Activated CD4-positive, alpha-beta T cell treated with anti-CD3 and anti-CD28 coated beads, Interleukin-2, amount 10 ng/mL, durations not matched to agents 24 days and 14 days (primary cell): ENCODE results near the gene SMARCE1. TPM values are rescaled to one million over a fixed set of nuclear protein-coding genes. Genes with fewer than 3 reads are reported as not detected.

ENCODE experiments used
- DNase-seq: peaks from one replicate; pipeline ENCODE4 v3.0.0; 2022
- H3K27ac Mint-ChIP-seq: one replicate; pipeline ENCODE4 v1.8.0; 2022; ENCODE audit warnings: mild to moderate bottlenecking, mixed read lengths
- H3K27me3 Mint-ChIP-seq: one replicate; pipeline ENCODE4 v1.8.0; 2022; ENCODE audit warnings: mixed read lengths
- H3K36me3 Mint-ChIP-seq: one replicate; pipeline ENCODE4 v1.8.0; 2022; ENCODE audit warnings: low read depth, mild to moderate bottlenecking, mixed read lengths
- H3K4me1 Mint-ChIP-seq: one replicate; pipeline ENCODE4 v1.8.0; 2021; ENCODE audit warnings: mixed read lengths
- H3K4me3 Mint-ChIP-seq: one replicate; pipeline ENCODE4 v1.8.0; 2022; ENCODE audit warnings: mild to moderate bottlenecking, moderate library complexity, mixed read lengths
- H3K9me3 Mint-ChIP-seq: one replicate; pipeline ENCODE4 v1.8.0; 2021; ENCODE audit warnings: mixed read lengths
- intact Hi-C: fragments of 100-400 bp; cut with micrococcal nuclease; formaldehyde crosslinking; loops from one replicate; pipeline ENCODE4 v1.15.1; 2023
- total RNA-seq: library from RNA; stranded (reverse); gene quantifications from 2 replicates; pipeline ENCODE4 v1.2.3, GENCODE V29; 2022

Gene SMARCE1
- total RNA-seq: 122 and 125 TPM in 2 replicates

GRCh38 chr17:40647624-40648383, at the start of gene SMARCE1:
TSS of gene SMARCE1 (minus strand) at chr17:40647818. CDS start at chr17:40645802, 2,016 bp downstream.
- intact Hi-C loops: loop anchor here (2.0 to 5.0 kb wide), 2 partner anchors 27 to 1019 kb away; no protein-coding TSS in a partner anchor
- peaks cover 30% of the 10 kb centered on the region for H3K4me1 Mint-ChIP-seq

GRCh38 chr17:40697297-40697696, 49.7 kb upstream of the SMARCE1 start:
- no peak for DNase-seq
- intact Hi-C loops: no loop called here

More at GRCh38 chr17:40647624-40648383, at the start of gene SMARCE1:
- peak; percentile 92 for DNase-seq
- Mint-ChIP-seq H3K36me3 (peaks cover 27% of the 10 kb centered on the region), H3K4me3 (peak within 1 kb of the TSS; percentile 93), H3K27me3 (no peaks in the 10 kb centered on the region), H3K27ac (peak within 1 kb of the TSS; percentile 95), H3K9me3 (no peaks in the 10 kb centered on the region)

GRCh38 chr17:40696651-40697072, 49.0 kb upstream of the SMARCE1 start:
- no peak overlapping the region for H3K4me3 Mint-ChIP-seq
- no peak overlapping the region for H3K27ac Mint-ChIP-seq
- H3K4me1 Mint-ChIP-seq: no peaks in the 10 kb centered on the region
- no peaks in the 10 kb centered on the region for H3K9me3 Mint-ChIP-seq
- peaks cover 46% of the 10 kb centered on the region for H3K27me3 Mint-ChIP-seq
- DNase-seq: peak; percentile 34
- intact Hi-C loops: no loop called here
- H3K36me3 Mint-ChIP-seq: no peaks in the 10 kb centered on the region

More at GRCh38 chr17:40697297-40697696, 49.7 kb upstream of the SMARCE1 start:
- no peak overlapping the region for H3K27ac Mint-ChIP-seq
- no peaks in the 10 kb centered on the region for H3K36me3 Mint-ChIP-seq
- no peaks in the 10 kb centered on the region for H3K4me1 Mint-ChIP-seq
- H3K9me3 Mint-ChIP-seq: no peaks in the 10 kb centered on the region
- no peak overlapping the region for H3K4me3 Mint-ChIP-seq
- H3K27me3 Mint-ChIP-seq: peaks cover 42% of the 10 kb centered on the region

- no peaks in the 10 kb centered on the region for H3K4me1 Mint-ChIP-seq
- H3K36me3 Mint-ChIP-seq: no peaks in the 10 kb centered on the region
- H3K4me3 Mint-ChIP-seq: no peak overlapping the region
- no peak overlapping the region for H3K27ac Mint-ChIP-seq
- intact Hi-C loops: no loop called here
- peaks cover 46% of the 10 kb centered on the region for H3K27me3 Mint-ChIP-seq
- peak; percentile 34 for DNase-seq
- H3K9me3 Mint-ChIP-seq: no peaks in the 10 kb centered on the region
These were observed 48.4 kb upstream of the SMARCE1 start for GRCh38 chr17:40695874-40696472.

- no peak overlapping the region for H3K4me3 Mint-ChIP-seq
- no peak overlapping the region for H3K27ac Mint-ChIP-seq
- DNase-seq: no peak
- intact Hi-C loops: no loop called here
- H3K4me1 Mint-ChIP-seq: no peaks in the 10 kb centered on the region
- H3K9me3 Mint-ChIP-seq: no peaks in the 10 kb centered on the region
- peaks cover 47% of the 10 kb centered on the region for H3K27me3 Mint-ChIP-seq
- no peaks in the 10 kb centered on the region for H3K36me3 Mint-ChIP-seq
These were observed 47.0 kb upstream of the SMARCE1 start for GRCh38 chr17:40694584-40694983.

GRCh38 chr17:40687106-40687505, 39.5 kb upstream of the SMARCE1 start:
- DNase-seq: no peak
- H3K27me3 Mint-ChIP-seq: peaks cover 21% of the 10 kb centered on the region
- H3K4me1 Mint-ChIP-seq: no peaks in the 10 kb centered on the region
- no peaks in the 10 kb centered on the region for H3K9me3 Mint-ChIP-seq
- intact Hi-C loops: no loop called here
- no peak overlapping the region for H3K27ac Mint-ChIP-seq
- H3K4me3 Mint-ChIP-seq: no peak overlapping the region
- no peaks in the 10 kb centered on the region for H3K36me3 Mint-ChIP-seq

- Mint-ChIP-seq H3K4me3 (no peak overlapping the region), H3K9me3 (no peaks in the 10 kb centered on the region), H3K4me1 (no peaks in the 10 kb centered on the region), H3K27me3 (peaks cover 23% of the 10 kb centered on the region), H3K36me3 (no peaks in the 10 kb centered on the region), H3K27ac (no peak overlapping the region)
- DNase-seq: no peak
- intact Hi-C loops: no loop called here
These were observed 38.6 kb upstream of the SMARCE1 start for GRCh38 chr17:40686192-40686591.

GRCh38 chr17:40680998-40681397, 33.4 kb upstream of the SMARCE1 start:
- Mint-ChIP-seq H3K4me3 (no peak overlapping the region), H3K9me3 (no peaks in the 10 kb centered on the region), H3K27me3 (peaks cover 41% of the 10 kb centered on the region), H3K36me3 (no peaks in the 10 kb centered on the region), H3K4me1 (no peaks in the 10 kb centered on the region), H3K27ac (no peak overlapping the region)
- no peak for DNase-seq
- intact Hi-C loops: no loop called here

GRCh38 chr17:40679523-40679907, 31.9 kb upstream of the SMARCE1 start:
- Mint-ChIP-seq H3K4me3 (no peak overlapping the region), H3K27ac (no peak overlapping the region), H3K27me3 (peaks cover 49% of the 10 kb centered on the region), H3K9me3 (no peaks in the 10 kb centered on the region), H3K4me1 (no peaks in the 10 kb centered on the region), H3K36me3 (no peaks in the 10 kb centered on the region)
- DNase-seq: no peak
- intact Hi-C loops: no loop called here

GRCh38 chr17:40678902-40679522, 31.4 kb upstream of the SMARCE1 start:
- DNase-seq: no peak
- intact Hi-C loops: no loop called here
- H3K4me3 Mint-ChIP-seq: no peak overlapping the region
- no peaks in the 10 kb centered on the region for H3K4me1 Mint-ChIP-seq
- no peaks in the 10 kb centered on the region for H3K9me3 Mint-ChIP-seq
- no peak overlapping the region for H3K27ac Mint-ChIP-seq
- H3K36me3 Mint-ChIP-seq: no peaks in the 10 kb centered on the region
- peaks cover 53% of the 10 kb centered on the region for H3K27me3 Mint-ChIP-seq

GRCh38 chr17:40675905-40676304, 28.3 kb upstream of the SMARCE1 start:
- intact Hi-C loops: no loop called here
- DNase-seq: no peak
- Mint-ChIP-seq H3K9me3 (no peaks in the 10 kb centered on the region), H3K27me3 (peaks cover 55% of the 10 kb centered on the region), H3K27ac (no peak overlapping the region), H3K36me3 (no peaks in the 10 kb centered on the region), H3K4me1 (no peaks in the 10 kb centered on the region), H3K4me3 (no peak overlapping the region)

- Mint-ChIP-seq H3K4me1 (no peaks in the 10 kb centered on the region), H3K9me3 (no peaks in the 10 kb centered on the region), H3K36me3 (no peaks in the 10 kb centered on the region), H3K4me3 (no peak overlapping the region), H3K27ac (no peak overlapping the region), H3K27me3 (peaks cover 56% of the 10 kb centered on the region)
- no peak for DNase-seq
- intact Hi-C loops: no loop called here
These were observed 25.0 kb upstream of the SMARCE1 start for GRCh38 chr17:40672654-40673053.

- peaks cover 50% of the 10 kb centered on the region for H3K27me3 Mint-ChIP-seq
- no peaks in the 10 kb centered on the region for H3K4me1 Mint-ChIP-seq
- intact Hi-C loops: no loop called here
- H3K27ac Mint-ChIP-seq: no peak overlapping the region
- no peak overlapping the region for H3K4me3 Mint-ChIP-seq
- no peak for DNase-seq
- H3K9me3 Mint-ChIP-seq: no peaks in the 10 kb centered on the region
- no peaks in the 10 kb centered on the region for H3K36me3 Mint-ChIP-seq
These were observed 23.7 kb upstream of the SMARCE1 start for GRCh38 chr17:40671282-40671681.

- Mint-ChIP-seq H3K27me3 (peaks cover 49% of the 10 kb centered on the region), H3K36me3 (peaks cover 2% of the 10 kb centered on the region), H3K27ac (no peak overlapping the region), H3K9me3 (no peaks in the 10 kb centered on the region), H3K4me3 (no peak overlapping the region), H3K4me1 (peaks cover 5% of the 10 kb centered on the region)
- intact Hi-C loops: no loop called here
- no peak for DNase-seq
These were observed 18.7 kb upstream of the SMARCE1 start for GRCh38 chr17:40666331-40666730.
